Esophagus (tissue), 2 donors: ENCODE measurements around the gene RFPL1. TPM values are rescaled to one million over a fixed set of nuclear protein-coding genes. Genes with fewer than 3 reads are reported as not detected.
"Not testable (repeated sequence)": the region's sequence is repeated elsewhere in the genome, so short reads cannot be mapped to it uniquely, and the experiment has no call there.

Experiments used
- H3K27ac ChIP-seq, 2 donors: one replicate each; pipeline ENCODE4 v1.5.1; 2013; ENCODE audit warnings: low read depth in 2 of 2, mild to moderate bottlenecking in 2 of 2, inconsistent platforms in 1 of 2, low read length in 1 of 2, moderate library complexity in 1 of 2
- H3K27me3 ChIP-seq, 2 donors: one replicate each; pipeline ENCODE4 v1.6.1; 2013; ENCODE audit warnings: low read length in 2 of 2, control low read depth in 1 of 2, mild to moderate bottlenecking in 1 of 2; ENCODE audit not compliant: insufficient read depth in 2 of 2, control insufficient read depth in 1 of 2
- H3K36me3 ChIP-seq, 2 donors: one replicate each; pipeline ENCODE4 v1.6.1; 2013; ENCODE audit warnings: low read length in 1 of 2; ENCODE audit not compliant: control insufficient read depth in 2 of 2, insufficient read depth in 2 of 2
- H3K4me1 ChIP-seq, 2 donors: one replicate each; pipeline ENCODE4 v1.6.1; 2013; ENCODE audit warnings: low read length in 1 of 2; ENCODE audit not compliant: control insufficient read depth in 2 of 2, insufficient read depth in 2 of 2
- H3K4me3 ChIP-seq, 2 donors: one replicate each; pipeline ENCODE4 v1.5.1; 2013; ENCODE audit warnings: low read length in 2 of 2, mild to moderate bottlenecking in 2 of 2, low read depth in 1 of 2, moderate library complexity in 1 of 2
- H3K9me3 ChIP-seq, 2 donors: one replicate each; pipeline ENCODE4 v1.6.1; 2013; ENCODE audit warnings: mild to moderate bottlenecking in 2 of 2, low read depth in 1 of 2, low read length in 1 of 2, moderate library complexity in 1 of 2; ENCODE audit not compliant: control insufficient read depth in 2 of 2, insufficient read depth in 1 of 2
- WGBS, 2 donors: extraction: QIAGEN DNeasy Blood & Tissue Kit; methylation state at CpG; one replicate each; pipeline ENCODE4 v1.1.7; 2013; 5-methylcytosine and 5-hydroxymethylcytosine counted together
- polyA plus RNA-seq, 2 donors: library from polyadenylated mRNA; stranded (reverse); fragments of 200-250 nt; gene quantifications; one replicate each; pipeline ENCODE4 v1.2.3, GENCODE V29; 2013
- donor health status: healthy with polysubstance abuse.
- donor health status: Bipolar disorder and iron deficiency.

RFPL1 gene
- polyA plus RNA-seq, 2 donors = 0.04 TPM; not detected in 1

DNA sequence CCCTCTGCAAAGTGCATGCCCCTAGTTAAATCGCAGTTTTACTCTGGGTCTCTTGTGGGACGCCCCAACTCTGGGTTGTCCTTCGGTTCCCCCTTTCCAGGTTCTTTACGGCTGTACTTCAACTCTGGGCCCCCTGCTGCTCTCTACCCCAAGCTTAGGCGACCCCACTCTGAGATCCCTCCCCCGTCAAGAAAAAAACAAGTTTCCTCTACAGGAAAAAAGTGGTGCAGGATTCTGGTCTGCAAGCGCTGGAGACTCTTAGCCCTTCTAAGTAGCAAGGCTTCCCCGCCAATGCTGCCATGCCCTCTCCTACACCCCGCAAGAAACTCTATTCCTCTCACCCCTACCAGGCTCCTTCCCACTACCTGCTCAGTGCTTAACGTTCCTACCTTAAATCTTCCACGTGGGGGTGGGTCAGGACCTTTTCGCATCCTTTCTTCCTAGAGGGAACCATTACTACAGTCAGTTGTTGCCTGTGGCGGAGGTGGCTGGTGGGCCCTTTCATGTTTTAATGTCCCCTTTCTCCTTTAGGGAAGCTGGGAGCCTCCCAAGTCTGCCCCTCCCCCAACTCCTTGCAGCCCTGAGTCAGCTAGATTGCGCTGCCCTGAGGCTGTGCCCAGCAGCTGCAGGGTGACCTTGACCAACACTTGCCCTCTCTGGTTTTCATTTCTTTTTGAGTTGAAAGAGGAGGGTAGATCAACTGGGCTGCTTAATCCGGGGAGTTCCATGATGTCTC, 43.0 kb downstream of the RFPL1 start:
- no peak overlapping the region for H3K27ac ChIP-seq
- H3K4me3 ChIP-seq = peak overlapping the region in 1 of 2 donors; percentile 0
- no peaks in the 10 kb centered on the region for H3K36me3 ChIP-seq
- H3K9me3 ChIP-seq = peaks cover 3 to 8% of the 10 kb centered on the region in 2 donors
- 23 to 25% methylated on average over 15 of the region's 15 CpGs for WGBS, 2 donors
- H3K4me1 ChIP-seq = peaks cover 9% of the 10 kb centered on the region in 2 donors
- peaks cover 11 to 17% of the 10 kb centered on the region in 2 donors for H3K27me3 ChIP-seq

DNA sequence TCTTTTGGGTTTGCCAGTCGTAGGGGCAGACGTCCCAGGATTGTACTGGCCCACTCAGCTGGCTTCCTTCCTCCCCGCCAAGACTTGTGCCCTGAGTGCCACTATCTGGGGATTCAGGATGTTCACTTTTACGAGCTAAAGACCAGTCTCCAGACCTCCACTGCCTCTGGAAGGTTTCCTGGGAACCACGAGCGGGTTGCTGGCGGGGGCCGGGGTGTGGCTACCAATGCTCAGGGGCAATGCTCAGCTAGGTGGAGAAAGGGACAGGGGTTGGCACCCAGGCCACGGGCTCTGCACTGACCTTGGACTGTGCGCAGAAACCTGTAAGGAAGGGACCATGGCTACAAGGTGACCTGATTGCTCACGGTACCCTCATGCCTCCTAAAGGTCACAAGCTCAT, 43.9 kb downstream of the RFPL1 start:
- no peaks in the 10 kb centered on the region for H3K36me3 ChIP-seq
- peaks cover 11 to 17% of the 10 kb centered on the region in 2 donors for H3K27me3 ChIP-seq
- H3K4me3 ChIP-seq = no peak overlapping the region
- peaks cover 3 to 8% of the 10 kb centered on the region in 2 donors for H3K9me3 ChIP-seq
- H3K27ac ChIP-seq = no peak overlapping the region
- 73% methylated on average over 11 of the region's 11 CpGs for WGBS, 2 donors
- H3K4me1 ChIP-seq = peaks cover 9% of the 10 kb centered on the region in 2 donors

DNA sequence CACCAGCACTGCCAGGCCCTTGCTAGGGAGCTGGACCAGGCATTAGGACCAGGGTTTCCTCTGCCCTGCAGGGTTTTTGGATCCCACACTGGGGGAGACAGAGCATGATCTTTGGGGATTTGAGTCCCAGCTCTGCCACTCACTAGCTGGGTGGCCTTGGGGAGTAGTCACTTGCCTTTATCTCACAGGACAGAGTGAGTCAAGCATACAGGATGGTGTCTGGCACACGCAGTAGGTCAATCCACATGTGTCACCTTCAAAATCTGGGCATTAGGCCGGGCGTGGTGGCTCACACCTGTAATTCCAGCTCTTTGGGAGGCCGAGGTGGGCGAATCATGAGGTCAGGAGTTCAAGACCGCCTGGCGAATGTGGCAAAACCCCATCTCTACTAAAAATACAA, 44.3 kb downstream of the RFPL1 start:
- Histone ChIP-seq H3K27ac (no peak overlapping the region), H3K9me3 (peaks cover 3 to 8% of the 10 kb centered on the region in 2 donors), H3K27me3 (peaks cover 11 to 17% of the 10 kb centered on the region in 2 donors), H3K36me3 (no peaks in the 10 kb centered on the region), H3K4me1 (peaks cover 9% of the 10 kb centered on the region in 2 donors), H3K4me3 (no peak overlapping the region)
- 91% methylated on average over 7 of the region's 7 CpGs for WGBS, 2 donors

DNA sequence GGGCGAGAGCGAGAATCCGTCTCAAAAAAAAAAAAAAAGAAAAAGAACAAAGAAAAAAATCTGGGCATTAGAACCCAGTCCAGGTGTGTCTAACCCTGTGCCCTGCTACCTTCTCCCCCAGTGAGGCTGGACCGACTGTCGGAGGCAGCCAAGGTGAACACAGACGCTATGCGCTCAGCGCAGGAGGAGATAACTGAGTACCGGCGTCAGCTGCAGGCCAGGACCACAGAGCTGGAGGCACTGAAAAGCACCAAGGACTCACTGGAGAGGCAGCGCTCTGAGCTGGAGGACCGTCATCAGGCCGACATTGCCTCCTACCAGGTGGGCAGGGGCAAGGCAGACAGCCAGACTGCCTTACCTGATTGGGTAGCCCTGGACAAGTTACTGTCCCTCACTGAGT, 44.9 kb downstream of the RFPL1 start:
- Histone ChIP-seq H3K4me3 (no peak overlapping the region), H3K9me3 (peaks cover 3 to 8% of the 10 kb centered on the region in 2 donors), H3K27me3 (peaks cover 11 to 17% of the 10 kb centered on the region in 2 donors), H3K36me3 (no peaks in the 10 kb centered on the region), H3K27ac (no peak overlapping the region), H3K4me1 (peaks cover 9% of the 10 kb centered on the region in 2 donors)
- 94% methylated on average over 13 of the region's 13 CpGs for WGBS, 2 donors

DNA sequence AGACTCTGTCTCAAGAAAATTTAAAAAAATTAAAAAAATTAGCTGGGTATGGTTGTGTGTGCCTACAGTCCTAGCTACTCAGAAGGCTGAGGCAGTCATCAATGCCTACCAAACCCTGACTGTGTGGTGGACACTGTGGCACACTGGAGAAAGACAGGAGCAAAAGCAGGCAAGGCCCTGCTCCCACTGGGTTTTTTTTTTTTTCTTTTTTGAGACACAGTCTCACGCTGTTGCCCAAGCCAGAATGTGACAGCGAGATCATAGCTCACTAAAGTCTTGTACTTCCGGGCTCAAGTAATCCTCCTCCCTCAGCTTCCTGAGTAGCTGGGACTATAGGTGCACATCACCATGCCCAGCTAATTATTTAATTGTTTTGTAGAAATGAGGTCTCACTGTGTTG, 46.3 kb downstream of the RFPL1 start:
- Histone ChIP-seq H3K9me3 (peaks cover 3 to 8% of the 10 kb centered on the region in 2 donors), H3K4me3 (no peak overlapping the region), H3K4me1 (peaks cover 9% of the 10 kb centered on the region in 2 donors), H3K27me3 (peaks cover 9 to 11% of the 10 kb centered on the region in 2 donors), H3K36me3 (no peaks in the 10 kb centered on the region), H3K27ac (no peak overlapping the region)
- 83 to 93% methylated on average over 3 of the region's 3 CpGs for WGBS, 2 donors

DNA sequence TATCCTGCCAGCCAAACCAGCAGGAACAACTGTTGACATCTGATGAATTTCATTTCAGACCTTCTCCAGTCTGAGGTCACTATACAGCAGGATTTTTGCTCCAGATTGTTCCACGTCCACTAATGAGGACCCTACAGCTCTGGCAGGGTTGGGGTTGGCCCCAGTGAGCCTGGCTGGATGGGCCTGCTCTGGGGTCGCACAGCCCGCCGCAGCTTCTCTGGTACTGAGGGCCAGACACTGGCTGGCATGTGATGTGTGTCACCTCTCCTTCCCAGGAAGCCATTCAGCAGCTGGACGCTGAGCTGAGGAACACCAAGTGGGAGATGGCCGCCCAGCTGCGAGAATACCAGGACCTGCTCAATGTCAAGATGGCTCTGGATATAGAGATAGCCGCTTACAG, 47.1 kb downstream of the RFPL1 start:
- Histone ChIP-seq H3K9me3 (peaks cover 3 to 5% of the 10 kb centered on the region in 2 donors), H3K27me3 (peaks cover 1 to 11% of the 10 kb centered on the region in 2 donors), H3K36me3 (no peaks in the 10 kb centered on the region), H3K27ac (no peak overlapping the region), H3K4me1 (peaks cover 4 to 5% of the 10 kb centered on the region in 2 donors), H3K4me3 (no peak overlapping the region)
- WGBS, 2 donors = 93 to 98% methylated on average over 8 of the region's 8 CpGs

DNA sequence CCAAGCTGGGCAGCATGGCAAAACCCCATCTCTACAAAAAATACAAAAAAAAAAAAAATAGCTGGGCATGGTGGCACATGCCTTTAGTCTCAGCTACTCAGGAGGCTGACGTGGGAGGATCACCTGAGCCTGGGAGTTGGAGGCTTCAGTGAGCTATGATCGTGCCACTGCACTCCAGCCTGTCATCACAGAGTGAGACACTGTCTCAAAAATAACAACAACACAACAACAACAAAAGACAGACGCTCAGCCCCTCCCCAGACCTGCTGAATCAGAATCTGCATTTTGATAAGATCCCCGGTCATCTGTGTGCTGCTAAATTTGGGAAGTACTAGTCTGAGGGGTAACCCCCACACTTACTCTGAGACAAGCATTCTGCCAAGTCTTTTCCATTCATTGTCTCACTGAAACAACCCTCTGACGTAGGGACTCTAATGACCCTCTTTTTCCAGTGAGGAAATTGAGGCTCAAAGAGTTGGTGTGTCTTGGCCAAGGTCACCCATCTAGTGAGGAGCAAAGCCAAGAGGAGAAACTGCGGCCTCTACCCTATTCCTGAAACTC, 49.1 kb downstream of the RFPL1 start:
- H3K36me3 ChIP-seq = no peaks in the 10 kb centered on the region
- no peak overlapping the region for H3K4me3 ChIP-seq
- H3K27me3 ChIP-seq = no peaks in the 10 kb centered on the region
- 85 to 86% methylated on average over 6 of the region's 6 CpGs for WGBS, 2 donors
- no peaks in the 10 kb centered on the region for H3K4me1 ChIP-seq
- H3K27ac ChIP-seq = no peak overlapping the region
- H3K9me3 ChIP-seq = no peaks in the 10 kb centered on the region

DNA sequence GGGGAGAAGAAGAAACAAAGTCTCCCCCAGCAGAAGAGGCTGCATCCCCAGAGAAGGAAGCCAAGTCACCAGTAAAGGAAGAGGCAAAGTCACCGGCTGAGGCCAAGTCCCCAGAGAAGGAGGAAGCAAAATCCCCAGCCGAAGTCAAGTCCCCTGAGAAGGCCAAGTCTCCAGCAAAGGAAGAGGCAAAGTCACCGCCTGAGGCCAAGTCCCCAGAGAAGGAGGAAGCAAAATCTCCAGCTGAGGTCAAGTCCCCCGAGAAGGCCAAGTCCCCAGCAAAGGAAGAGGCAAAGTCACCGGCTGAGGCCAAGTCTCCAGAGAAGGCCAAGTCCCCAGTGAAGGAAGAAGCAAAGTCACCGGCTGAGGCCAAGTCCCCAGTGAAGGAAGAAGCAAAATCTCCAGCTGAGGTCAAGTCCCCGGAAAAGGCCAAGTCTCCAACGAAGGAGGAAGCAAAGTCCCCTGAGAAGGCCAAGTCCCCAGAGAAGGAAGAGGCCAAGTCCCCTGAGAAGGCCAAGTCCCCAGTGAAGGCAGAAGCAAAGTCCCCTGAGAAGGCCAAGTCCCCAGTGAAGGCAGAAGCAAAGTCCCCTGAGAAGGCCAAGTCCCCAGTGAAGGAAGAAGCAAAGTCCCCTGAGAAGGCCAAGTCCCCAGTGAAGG, 50.9 kb downstream of the RFPL1 start:
- WGBS, 2 donors = 83 to 86% methylated on average over 8 of the region's 8 CpGs
- H3K27ac ChIP-seq, H3K4me3 ChIP-seq, H3K27me3 ChIP-seq, H3K36me3 ChIP-seq, H3K9me3 ChIP-seq, H3K4me1 ChIP-seq: not testable (repeated sequence)

DNA sequence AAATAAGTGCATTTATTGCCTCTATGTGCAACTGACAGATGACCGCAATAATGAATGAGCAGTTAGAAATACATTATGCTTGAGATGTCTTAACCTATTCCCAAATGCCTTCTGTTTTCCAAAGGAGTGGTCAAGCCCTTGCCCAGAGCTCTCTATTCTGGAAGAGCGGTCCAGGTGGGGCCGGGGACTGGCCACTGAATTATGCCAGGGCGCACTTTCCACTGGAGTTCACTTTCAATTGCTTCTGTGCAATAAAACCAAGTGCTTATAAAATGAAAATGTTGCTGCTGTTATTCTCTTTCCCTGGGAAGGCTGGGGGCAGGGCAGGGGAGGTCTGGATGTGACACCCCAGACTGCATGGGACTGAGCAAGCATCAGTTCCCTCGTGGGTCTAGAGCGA, 52.6 kb downstream of the RFPL1 start:
- H3K4me1 ChIP-seq = no peaks in the 10 kb centered on the region
- 91% methylated on average over 6 of the region's 6 CpGs for WGBS, 2 donors
- no peaks in the 10 kb centered on the region for H3K36me3 ChIP-seq
- H3K27me3 ChIP-seq = no peaks in the 10 kb centered on the region
- H3K4me3 ChIP-seq = no peak overlapping the region
- no peaks in the 10 kb centered on the region for H3K9me3 ChIP-seq
- H3K27ac ChIP-seq = no peak overlapping the region
